MM.1S (cell line): ENCODE measurements around the gene CEP85.

Source experiments
- DNase-seq: peaks from one replicate; pipeline ENCODE4 v3.0.0-alpha.2; 2015
- H2AFZ ChIP-seq: fragments of 300-600 bp; sonication (generic); 2 replicates; pipeline ENCODE4 v1.6.0; 2016; ENCODE audit warnings: antibody characterized with exemption, low read length
- H3F3A ChIP-seq: fragments of 300-600 bp; sonication (generic); 2 replicates; pipeline ENCODE4 v1.6.1; 2016; ENCODE audit warnings: mild to moderate bottlenecking, antibody characterized with exemption, low read length, moderate library complexity, mixed read lengths; ENCODE audit not compliant: insufficient read depth
- H3K27ac ChIP-seq: fragments of 300-600 bp; sonication (generic); 2 replicates; pipeline ENCODE4 v1.5.1; 2016; ENCODE audit warnings: mild to moderate bottlenecking, low read length
- H3K27me3 ChIP-seq: fragments of 300-600 bp; sonication (generic); replicated peaks from 2 replicates; pipeline ENCODE4 v1.6.0; 2016; ENCODE audit warnings: low read length; ENCODE audit not compliant: insufficient read depth
- H3K36me3 ChIP-seq: fragments of 300-600 bp; sonication (generic); replicated peaks from 2 replicates; pipeline ENCODE4 v1.6.1; 2016; ENCODE audit warnings: mild to moderate bottlenecking, low read length, mixed read lengths; ENCODE audit not compliant: insufficient read depth
- H3K4me1 ChIP-seq: fragments of 300-600 bp; sonication (generic); 2 replicates; pipeline ENCODE4 v1.6.1; 2016; ENCODE audit warnings: low read length, mixed read lengths
- H3K4me2 ChIP-seq: fragments of 300-600 bp; sonication (generic); 2 replicates; pipeline ENCODE4 v1.6.0; 2016; ENCODE audit warnings: low read depth, low read length
- H3K4me3 ChIP-seq: fragments of 300-600 bp; sonication (generic); 2 replicates; pipeline ENCODE4 v1.5.1; 2016; ENCODE audit warnings: low read length, mixed read lengths
- H3K79me2 ChIP-seq: fragments of 300-600 bp; sonication (generic); 2 replicates; pipeline ENCODE4 v1.6.1; 2016; ENCODE audit warnings: mixed run types, low read length, mixed read lengths
- H3K9ac ChIP-seq: fragments of 300-600 bp; sonication (generic); 2 replicates; pipeline ENCODE4 v1.6.1; 2016; ENCODE audit warnings: low read length, mixed read lengths
- H3K9me2 ChIP-seq: fragments of 300-600 bp; sonication (generic); replicated peaks from 2 replicates; pipeline ENCODE4 v1.6.1; 2016; ENCODE audit warnings: mild to moderate bottlenecking, low read length, mixed read lengths; ENCODE audit not compliant: insufficient read depth
- H3K9me3 ChIP-seq: fragments of 300-600 bp; sonication (generic); replicated peaks from 2 replicates; pipeline ENCODE4 v1.6.1; 2016; ENCODE audit warnings: mild to moderate bottlenecking, low read length, mixed read lengths; ENCODE audit not compliant: insufficient read depth
- H4K20me1 ChIP-seq: fragments of 300-600 bp; sonication (generic); 2 replicates; pipeline ENCODE4 v1.6.1; 2016; ENCODE audit warnings: mild to moderate bottlenecking, low read length, moderate library complexity, mixed read lengths; ENCODE audit not compliant: insufficient read depth
- EZH2 ChIP-seq: fragments of 300-600 bp; sonication (generic); optimal IDR thresholded peaks from 2 replicates; pipeline ENCODE3; 2017; ENCODE audit warnings: low read depth, mild to moderate bottlenecking, antibody characterized with exemption, low read length, mixed read lengths
- EZH2phosphoT487 ChIP-seq: fragments of 300-600 bp; sonication (generic); IDR thresholded peaks from 2 replicates; pipeline ENCODE4 v1.6.1; 2018; ENCODE audit warnings: antibody characterized with exemption, low read length
- TF ChIP-seq, protein P1 (sequence below): fragments of 300-600 bp; sonication (generic); IDR thresholded peaks from 2 replicates; pipeline ENCODE4 v1.5.1; 2016; ENCODE audit warnings: antibody characterized with exemption, low read length, mixed read lengths

The CEP85 gene

GRCh38 chr1:26237230-26237966 is 3.4 kb downstream of the CEP85 start:
- peaks cover 81% of the 10 kb centered on the region for H3K79me2 ChIP-seq

GRCh38 chr1:26239936-26240335 is 5.9 kb downstream of the CEP85 start:
- Histone ChIP-seq H2AFZ (no peak overlapping the region), H3K4me2 (no peak overlapping the region), H3K27ac (no peak overlapping the region), H3K27me3 (no peaks in the 10 kb centered on the region), H4K20me1 (no peaks in the 10 kb centered on the region), H3K9me3 (no peaks in the 10 kb centered on the region), H3F3A (no peaks in the 10 kb centered on the region), H3K4me3 (no peak overlapping the region), H3K36me3 (no peaks in the 10 kb centered on the region; the same call in 1 of the 2 replicates), H3K79me2 (peaks cover 100% of the 10 kb centered on the region), H3K9ac (no peak overlapping the region), H3K9me2 (no peaks in the 10 kb centered on the region), H3K4me1 (peaks cover 21% of the 10 kb centered on the region; the same call in 1 of the 2 replicates)
- TF ChIP-seq, protein P1, sequence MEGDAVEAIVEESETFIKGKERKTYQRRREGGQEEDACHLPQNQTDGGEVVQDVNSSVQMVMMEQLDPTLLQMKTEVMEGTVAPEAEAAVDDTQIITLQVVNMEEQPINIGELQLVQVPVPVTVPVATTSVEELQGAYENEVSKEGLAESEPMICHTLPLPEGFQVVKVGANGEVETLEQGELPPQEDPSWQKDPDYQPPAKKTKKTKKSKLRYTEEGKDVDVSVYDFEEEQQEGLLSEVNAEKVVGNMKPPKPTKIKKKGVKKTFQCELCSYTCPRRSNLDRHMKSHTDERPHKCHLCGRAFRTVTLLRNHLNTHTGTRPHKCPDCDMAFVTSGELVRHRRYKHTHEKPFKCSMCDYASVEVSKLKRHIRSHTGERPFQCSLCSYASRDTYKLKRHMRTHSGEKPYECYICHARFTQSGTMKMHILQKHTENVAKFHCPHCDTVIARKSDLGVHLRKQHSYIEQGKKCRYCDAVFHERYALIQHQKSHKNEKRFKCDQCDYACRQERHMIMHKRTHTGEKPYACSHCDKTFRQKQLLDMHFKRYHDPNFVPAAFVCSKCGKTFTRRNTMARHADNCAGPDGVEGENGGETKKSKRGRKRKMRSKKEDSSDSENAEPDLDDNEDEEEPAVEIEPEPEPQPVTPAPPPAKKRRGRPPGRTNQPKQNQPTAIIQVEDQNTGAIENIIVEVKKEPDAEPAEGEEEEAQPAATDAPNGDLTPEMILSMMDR: no peak
- no peak for TF ChIP-seq EZH2phosphoT487
- no peak for TF ChIP-seq EZH2
- no peak for DNase-seq

More at GRCh38 chr1:26237230-26237966, 3.4 kb downstream of the CEP85 start:
- H3K9ac ChIP-seq: no peak overlapping the region
- H3K4me3 ChIP-seq: peak overlapping the region; percentile 30
- H2AFZ ChIP-seq: no peak overlapping the region
- DNase-seq: peak; percentile 60
- H3K36me3 ChIP-seq: no peaks in the 10 kb centered on the region; the same call in 1 of the 2 replicates
- TF ChIP-seq EZH2phosphoT487 (no peak), EZH2 (no peak)
- TF ChIP-seq, protein P1: no peak
- no peaks in the 10 kb centered on the region for H3K27me3 ChIP-seq
- no peaks in the 10 kb centered on the region for H4K20me1 ChIP-seq
- no peaks in the 10 kb centered on the region for H3F3A ChIP-seq
- no peaks in the 10 kb centered on the region for H3K9me3 ChIP-seq
- peak overlapping the region; percentile 90 for H3K4me2 ChIP-seq
- peaks cover 21% of the 10 kb centered on the region; the same call in 1 of the 2 replicates for H3K4me1 ChIP-seq
- H3K27ac ChIP-seq: peak overlapping the region; percentile 26; the same call in 1 of the 2 replicates
- H3K9me2 ChIP-seq: no peaks in the 10 kb centered on the region

DNA sequence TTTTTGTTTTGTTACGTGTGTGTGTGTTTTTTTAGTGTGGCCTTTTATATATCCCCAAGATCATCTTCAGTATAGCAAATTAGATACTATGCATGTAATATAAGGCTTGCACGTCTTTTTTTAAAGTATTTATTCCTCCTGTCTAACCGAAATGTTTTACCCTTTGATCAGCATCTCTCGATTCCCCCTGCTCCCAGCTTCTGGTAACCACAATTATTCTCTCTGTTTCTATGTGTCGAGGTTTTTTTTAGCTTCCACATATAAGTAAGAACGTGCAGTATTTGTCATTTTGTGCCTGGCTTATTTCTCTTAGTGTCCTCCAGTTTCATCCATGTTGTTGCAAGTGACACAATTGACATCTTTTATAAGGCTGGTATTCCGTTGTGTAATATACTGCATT is 18.7 kb downstream of the CEP85 start:
- H3K27me3 ChIP-seq: no peaks in the 10 kb centered on the region
- H3F3A ChIP-seq: peaks cover 22% of the 10 kb centered on the region
- H3K9me3 ChIP-seq: no peaks in the 10 kb centered on the region
- H4K20me1 ChIP-seq: no peaks in the 10 kb centered on the region
- peak overlapping the region; percentile 76 for H3K4me2 ChIP-seq
- no peak overlapping the region for H2AFZ ChIP-seq
- no peak overlapping the region for H3K9ac ChIP-seq
- peaks cover 71% of the 10 kb centered on the region for H3K79me2 ChIP-seq
- H3K4me3 ChIP-seq: 0 out of 2 replicates have a peak overlapping the region, but pooled peaks have one; percentile 36
- peaks cover 20% of the 10 kb centered on the region for H3K36me3 ChIP-seq
- peak; percentile 75 for DNase-seq
- H3K27ac ChIP-seq: peak overlapping the region; percentile 70
- TF ChIP-seq EZH2: no peak
- TF ChIP-seq, protein P1: no peak
- TF ChIP-seq EZH2phosphoT487: no peak
- no peaks in the 10 kb centered on the region for H3K9me2 ChIP-seq
- H3K4me1 ChIP-seq: peaks cover 31% of the 10 kb centered on the region
